Measurements from ENCODE around the gene TFAP2D.

GRCh38 chr6:50744976-50745375, 31.6 kb downstream of the TFAP2D start:
- no peak for TF ChIP-seq EZH2 (IDR thresholded peaks at IDR 0.05; ENCODE audit: borderline replicate concordance, insufficient read depth, low read length, poor library complexity, severe bottlenecking)
- TF ChIP-seq CTCF (IDR thresholded peaks at IDR 0.05; ENCODE audit: poor library complexity, severe bottlenecking), result no peak
- no peak for TF ChIP-seq POLR2AphosphoS5 (IDR thresholded peaks at IDR 0.05)
- no peak for TF ChIP-seq REST (IDR thresholded peaks at IDR 0.05; ENCODE audit: borderline replicate concordance)

Data from neural cell (in vitro differentiated cells).